SHP77 treated with DMSO at 0.1 percent for 48 hours (cell line): ENCODE measurements around the gene CDK16.
"Not testable (repeated sequence)": the region's sequence is repeated elsewhere in the genome, so short reads cannot be mapped to it uniquely, and the experiment has no call there.

Source experiments
- DNase-seq: peaks from one replicate; lab custom pipeline; 2025; lab: John Stamatoyannopoulos, UW

The CDK16 gene

DNA sequence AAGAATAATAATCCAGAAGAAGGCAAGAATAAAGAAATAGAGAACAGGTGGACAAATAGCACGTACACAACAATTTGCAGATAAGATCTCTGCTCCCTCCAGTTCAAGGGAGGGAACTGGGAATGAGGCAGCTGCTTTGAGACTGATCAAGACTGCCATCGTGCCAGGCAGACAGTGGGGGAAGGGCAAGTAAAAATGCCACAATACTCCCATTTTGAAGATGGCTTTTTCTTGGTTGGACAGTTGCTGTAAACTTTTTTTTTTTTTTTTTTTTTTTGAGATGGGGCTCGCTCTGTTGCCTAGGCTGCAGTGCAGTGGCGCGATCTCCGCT is 31.5 kb downstream of the CDK16 start:
- no peak for DNase-seq

DNA sequence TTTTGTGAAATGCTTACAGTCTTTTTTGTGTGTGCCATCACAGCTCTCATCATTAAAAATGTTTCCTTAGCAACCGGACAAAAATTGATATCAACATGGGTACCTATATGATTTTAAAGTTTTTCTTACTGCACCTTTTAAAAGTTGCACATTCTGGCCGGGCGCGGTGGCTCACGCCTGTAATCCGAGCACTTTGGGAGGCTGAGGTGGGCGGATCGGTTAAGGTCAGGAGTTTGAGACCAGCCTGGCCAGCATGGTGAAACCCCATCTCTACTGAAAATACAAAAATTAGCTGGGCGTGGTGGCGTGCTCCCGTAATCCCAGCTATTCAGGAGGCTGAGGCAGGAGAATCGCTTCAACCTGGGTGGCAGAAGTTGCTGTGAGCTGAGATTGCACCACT is 39.1 kb downstream of the CDK16 start:
- DNase-seq = not testable (repeated sequence)

DNA sequence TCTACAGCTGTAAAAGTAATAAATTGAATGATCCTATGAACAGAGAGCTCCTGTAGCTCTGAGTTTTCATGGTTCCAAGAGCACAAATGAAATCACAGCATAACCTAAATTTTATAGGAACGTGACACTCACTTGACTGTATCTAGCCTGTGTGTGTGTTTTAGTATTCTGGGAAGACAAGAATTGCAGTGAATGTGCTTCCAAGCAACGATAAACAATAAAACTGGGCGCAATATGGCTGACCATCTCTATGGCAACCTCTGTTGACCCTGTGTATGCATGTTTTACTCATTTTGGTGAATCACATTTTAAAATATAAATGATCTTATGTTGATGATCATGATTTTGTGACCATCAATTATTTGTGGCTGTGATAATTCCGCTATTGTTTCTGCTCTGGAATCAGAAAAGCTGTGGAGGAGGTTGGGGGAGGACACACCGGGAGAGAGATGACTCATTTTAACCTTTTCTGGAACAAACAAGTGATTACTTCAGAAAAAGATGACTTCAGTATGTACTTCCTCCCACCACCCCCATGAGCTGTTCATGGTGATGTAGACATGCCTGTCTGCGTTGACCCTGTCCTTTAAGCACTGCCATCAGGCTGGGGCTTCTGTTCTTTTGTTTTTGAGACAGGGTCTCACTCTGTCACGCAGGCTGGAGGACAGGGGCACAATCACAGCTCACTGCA is 46.1 kb downstream of the CDK16 start:
- DNase-seq = no peak

DNA sequence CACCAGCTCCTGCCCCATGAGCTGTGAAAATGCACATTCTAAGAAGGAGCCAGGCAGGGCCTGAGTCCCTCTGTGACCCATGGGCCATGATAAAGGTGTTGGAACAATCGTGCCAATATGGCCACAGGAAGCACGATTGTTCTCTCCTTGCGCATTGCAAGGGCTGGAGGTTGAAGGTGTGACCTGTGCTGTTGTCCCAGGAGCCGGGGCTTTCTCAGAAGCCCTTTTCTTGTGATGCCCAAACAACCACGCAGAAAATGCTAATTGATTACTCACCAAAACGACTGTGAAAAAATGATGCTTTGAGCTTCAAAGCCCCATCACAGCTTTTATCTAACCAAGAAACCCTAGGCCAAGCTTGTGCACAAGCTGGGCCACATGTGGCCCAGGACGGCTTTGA is 48.2 kb downstream of the CDK16 start:
- DNase-seq = no peak

DNA sequence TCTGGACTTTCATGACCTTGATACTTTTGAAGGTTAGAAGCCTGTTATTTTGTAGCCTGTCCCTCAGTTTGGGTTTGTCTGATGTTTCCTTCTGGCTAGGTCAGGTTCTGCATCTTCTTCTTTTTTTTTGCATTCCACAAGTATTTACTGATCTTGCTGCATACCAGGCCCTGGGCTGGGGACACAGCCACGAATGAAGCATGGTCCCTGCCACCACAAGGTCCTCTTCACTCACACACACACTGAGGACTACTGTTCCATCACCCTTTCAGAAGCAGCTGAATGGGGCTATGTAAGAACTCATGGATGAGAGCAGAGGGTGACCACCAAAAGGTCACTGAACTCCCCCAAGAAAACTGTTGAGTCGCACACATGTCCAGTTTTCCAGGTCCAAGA is 53.5 kb downstream of the CDK16 start:
- DNase-seq = no peak

DNA sequence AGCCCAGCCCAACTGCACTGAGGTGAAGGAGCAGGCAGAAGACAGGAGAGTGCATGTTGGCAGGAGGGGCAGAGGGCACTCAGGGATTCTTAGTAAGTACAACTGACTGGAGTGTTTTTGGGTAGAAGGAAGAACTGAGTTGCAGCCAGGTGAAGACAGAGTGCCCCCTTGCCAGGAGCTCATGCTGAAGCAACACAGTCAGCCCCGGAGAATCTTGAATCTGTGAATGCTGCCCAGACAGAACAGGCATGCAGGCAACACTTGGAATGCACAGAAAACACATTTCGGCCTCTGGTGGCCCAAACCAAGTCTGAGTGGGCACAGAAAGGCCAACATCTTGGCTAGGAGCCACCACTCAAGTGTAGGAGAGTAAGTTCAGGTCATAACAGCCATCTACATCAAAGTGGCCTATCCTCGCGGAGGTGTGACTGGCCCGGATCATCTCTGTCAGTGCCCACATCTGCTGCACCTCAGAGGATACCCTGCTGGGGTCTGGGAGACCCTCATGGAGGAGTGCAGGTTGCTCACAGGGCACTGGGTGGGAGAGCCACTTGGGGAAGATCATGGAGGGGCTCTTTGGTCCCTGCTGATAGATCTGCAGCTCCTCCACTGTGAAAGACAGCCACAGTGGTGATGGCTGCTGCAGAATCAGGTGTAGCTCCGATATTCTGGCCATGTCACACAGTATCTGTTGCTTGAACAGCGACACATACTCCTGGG is 54.7 kb downstream of the CDK16 start:
- no peak for DNase-seq

DNA sequence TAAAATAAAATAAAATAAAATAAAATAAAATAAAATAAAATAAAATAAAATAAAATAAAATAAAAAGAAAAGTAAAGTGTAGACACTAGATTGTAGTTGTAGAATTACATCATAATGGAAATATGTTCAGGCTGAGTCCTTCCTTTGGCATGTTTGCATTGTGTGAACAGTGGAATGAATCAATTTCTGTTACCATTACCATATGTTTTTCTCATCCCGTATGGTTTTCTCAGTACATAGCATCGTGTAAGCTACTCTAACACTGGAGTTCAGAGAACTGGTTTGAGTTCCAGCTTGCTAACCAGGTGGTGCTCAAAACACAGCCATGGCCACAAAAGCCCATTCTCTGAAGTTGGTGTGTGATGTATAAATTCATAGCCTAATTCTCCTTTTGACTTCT is 60.2 kb downstream of the CDK16 start:
- no peak for DNase-seq
